ENCODE results near the gene FAM110A. TPM values are rescaled to one million over a fixed set of nuclear protein-coding genes. Genes with fewer than 3 reads are reported as not detected.
A peak's percentile ranks its signal among the peaks of the same experiment; 100 is the strongest.

FAM110A gene
- total RNA-seq, 1 donor from 2014 or later, result 17.4 TPM

GRCh38 chr20:840858-841567 is 7.5 kb downstream of the FAM110A start:
- Mint-ChIP-seq H3K27ac (ENCODE audit: unreplicated experiment) (no peak overlapping the region), H3K27me3 (ENCODE audit: low read depth) (peaks cover 60% of the 10 kb centered on the region), H3K4me3 (peak overlapping the region; percentile 78), H3K36me3 (ENCODE audit: low read depth) (peaks cover 5% of the 10 kb centered on the region), H3K4me1 (peaks cover 12% of the 10 kb centered on the region), H3K9me3 (no peaks in the 10 kb centered on the region)
- no peak for DNase-seq (ENCODE audit: low read depth, low spot score)
- TF ChIP-seq CTCF (conservative IDR thresholded peaks at IDR 0.05), result no peak

GRCh38 chr20:841568-842546 is 8.3 kb downstream of the FAM110A start:
- peaks cover 5% of the 10 kb centered on the region for H3K36me3 Mint-ChIP-seq (ENCODE audit: low read depth)
- no peak for DNase-seq (ENCODE audit: low read depth, low spot score)
- no peak overlapping the region for H3K27ac Mint-ChIP-seq (ENCODE audit: unreplicated experiment)
- H3K4me3 Mint-ChIP-seq, result peak overlapping the region; percentile 49
- no peak for TF ChIP-seq CTCF (conservative IDR thresholded peaks at IDR 0.05)
- H3K4me1 Mint-ChIP-seq, result peaks cover 20% of the 10 kb centered on the region
- H3K27me3 Mint-ChIP-seq (ENCODE audit: low read depth), result peaks cover 60% of the 10 kb centered on the region
- no peaks in the 10 kb centered on the region for H3K9me3 Mint-ChIP-seq

GRCh38 chr20:842547-842940 is 9.0 kb downstream of the FAM110A start:
- Mint-ChIP-seq H3K27ac (ENCODE audit: unreplicated experiment) (no peak overlapping the region), H3K27me3 (ENCODE audit: low read depth) (peaks cover 56% of the 10 kb centered on the region), H3K36me3 (ENCODE audit: low read depth) (peaks cover 4% of the 10 kb centered on the region)

GRCh38 chr20:843912-844311 is 10.4 kb downstream of the FAM110A start:
- Mint-ChIP-seq H3K9me3 (no peaks in the 10 kb centered on the region), H3K36me3 (ENCODE audit: low read depth) (peaks cover 2% of the 10 kb centered on the region), H3K4me1 (peaks cover 35% of the 10 kb centered on the region), H3K4me3 (peak overlapping the region; percentile 85), H3K27ac (ENCODE audit: unreplicated experiment) (no peak overlapping the region), H3K27me3 (ENCODE audit: low read depth) (peaks cover 49% of the 10 kb centered on the region)
- no peak for TF ChIP-seq CTCF (conservative IDR thresholded peaks at IDR 0.05)
- no peak for DNase-seq (ENCODE audit: low read depth, low spot score)

More at GRCh38 chr20:842547-842940, 9.0 kb downstream of the FAM110A start:
- no peaks in the 10 kb centered on the region for H3K9me3 Mint-ChIP-seq
- peaks cover 27% of the 10 kb centered on the region for H3K4me1 Mint-ChIP-seq
- DNase-seq (ENCODE audit: low read depth, low spot score), result no peak
- peak overlapping the region; percentile 31 for H3K4me3 Mint-ChIP-seq
- no peak for TF ChIP-seq CTCF (conservative IDR thresholded peaks at IDR 0.05)

- Mint-ChIP-seq H3K4me3 (peak overlapping the region; percentile 85), H3K36me3 (ENCODE audit: low read depth) (peaks cover 2% of the 10 kb centered on the region), H3K27ac (ENCODE audit: unreplicated experiment) (peak overlapping the region; percentile 94), H3K9me3 (no peaks in the 10 kb centered on the region), H3K4me1 (peaks cover 35% of the 10 kb centered on the region), H3K27me3 (ENCODE audit: low read depth) (peaks cover 43% of the 10 kb centered on the region)
- TF ChIP-seq CTCF (conservative IDR thresholded peaks at IDR 0.05), result no peak
- DNase-seq (ENCODE audit: low read depth, low spot score), result peak; percentile 70
Observed at GRCh38 chr20:844473-845225, 11.1 kb downstream of the FAM110A start.
